HG02642 (cell line): ENCODE results near the gene ZNF487.
A peak's percentile ranks its signal among the peaks of the same experiment; 100 is the strongest.
"Not testable (repeated sequence)": the region's sequence is repeated elsewhere in the genome, so short reads cannot be mapped to it uniquely, and the experiment has no call there.

ENCODE experiments used
- ATAC-seq: cut with Tn5 transposase; IDR thresholded peaks from one replicate; pipeline ENCODE4 v1.9.1; 2021; ENCODE audit warnings: mild to moderate bottlenecking; ENCODE audit not compliant: unreplicated experiment, poor library complexity

ZNF487 gene

GRCh38 chr10:43427166-43427825 lies 9.6 kb upstream of the ZNF487 start:
- ATAC-seq: peak; percentile 78

- ATAC-seq: no peak
Measured at GRCh38 chr10:43430926-43431663, 5.8 kb upstream of the ZNF487 start.

- ATAC-seq: no peak
Measured at GRCh38 chr10:43437141-43437870, 395 bp downstream of the ZNF487 start.

DNA sequence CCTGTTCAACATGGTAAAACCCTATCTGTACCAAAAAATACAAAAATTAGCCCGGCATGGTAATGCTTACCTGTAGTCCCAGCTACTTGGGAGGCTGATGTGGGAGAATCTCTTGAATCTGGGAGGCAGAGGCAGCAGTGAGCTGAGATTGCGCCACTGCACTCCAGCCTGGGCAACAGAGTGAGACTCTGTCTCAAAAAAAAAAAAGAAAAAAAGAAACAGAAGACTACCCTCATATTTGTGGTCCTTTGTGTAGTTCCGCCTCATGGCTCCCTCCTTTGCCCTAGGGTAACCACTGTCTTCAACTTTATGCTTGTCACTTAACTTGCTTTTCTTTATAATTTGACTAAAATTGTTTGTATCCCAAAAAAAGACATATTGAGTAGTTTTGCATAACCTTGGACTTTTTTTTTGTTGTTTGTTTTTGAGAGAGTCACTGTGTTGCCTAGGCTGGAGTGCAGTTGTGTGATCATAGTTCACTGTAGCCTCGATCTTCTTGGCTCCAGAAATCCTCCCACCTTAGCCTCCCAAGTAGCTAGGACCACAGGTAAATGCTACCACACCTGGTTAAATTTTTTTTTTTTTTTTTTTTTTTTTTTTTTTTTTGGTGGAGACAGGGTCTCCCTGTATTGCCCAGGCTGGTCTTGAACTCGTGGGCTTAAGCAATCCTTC lies 3.7 kb downstream of the ZNF487 start:
- no peak for ATAC-seq

GRCh38 chr10:43444323-43444722 lies 7.4 kb downstream of the ZNF487 start:
- no peak for ATAC-seq

GRCh38 chr10:43444897-43445466 lies 8.1 kb downstream of the ZNF487 start:
- ATAC-seq: no peak

GRCh38 chr10:43446219-43447017 lies 9.5 kb downstream of the ZNF487 start:
- not testable (repeated sequence) for ATAC-seq

- ATAC-seq: no peak
Measured at GRCh38 chr10:43448742-43449141, 11.8 kb downstream of the ZNF487 start.

GRCh38 chr10:43452356-43452914 lies 15.5 kb downstream of the ZNF487 start:
- ATAC-seq: no peak

DNA sequence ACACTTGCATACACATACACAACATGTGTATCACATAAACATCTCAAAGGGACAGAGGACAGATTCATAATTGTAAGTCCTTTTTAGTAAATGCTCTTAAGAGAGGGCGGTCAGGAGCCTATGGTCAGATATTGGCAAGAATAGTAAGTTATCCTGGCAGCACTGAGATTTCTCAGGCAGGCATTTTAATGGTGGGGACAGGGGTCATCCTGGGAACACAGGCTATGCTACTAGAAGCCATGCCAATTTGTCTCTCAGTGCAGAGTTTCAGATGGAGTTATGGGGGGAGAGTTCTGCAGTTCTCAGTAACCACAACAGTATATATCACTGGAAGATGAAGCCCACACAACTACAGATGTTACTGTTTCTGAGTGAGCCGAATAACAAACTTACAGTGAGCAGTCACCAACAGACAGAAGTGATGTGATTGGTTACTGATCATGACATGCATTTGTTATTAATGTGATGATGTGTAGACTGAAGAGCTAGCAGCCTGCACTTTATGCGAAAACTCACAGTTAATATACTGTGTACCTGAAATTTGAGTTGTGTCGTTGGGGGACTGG lies 16.4 kb downstream of the ZNF487 start:
- no peak for ATAC-seq

- not testable (repeated sequence) for ATAC-seq
Measured at GRCh38 chr10:43454025-43454424, 17.1 kb downstream of the ZNF487 start.

DNA sequence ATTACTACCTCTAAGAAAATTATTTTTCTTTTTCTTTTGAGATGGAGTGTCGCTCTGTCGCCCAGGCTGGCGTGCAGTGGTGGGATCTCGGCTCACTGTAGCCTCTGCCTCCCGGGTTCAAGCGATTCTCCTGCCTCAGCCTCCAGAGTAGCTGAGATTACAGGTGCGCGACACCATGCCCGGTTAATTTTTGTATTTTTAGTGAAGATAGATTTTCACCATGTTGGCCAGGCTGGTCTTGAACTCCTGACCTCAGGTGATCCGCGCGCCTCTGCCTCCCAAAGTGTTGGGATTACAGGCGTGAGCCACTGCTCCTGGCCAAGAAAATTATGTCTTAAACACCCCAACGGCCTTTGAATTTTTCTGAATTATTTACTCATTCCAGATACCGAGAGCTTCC lies 19.6 kb downstream of the ZNF487 start:
- not testable (repeated sequence) for ATAC-seq

DNA sequence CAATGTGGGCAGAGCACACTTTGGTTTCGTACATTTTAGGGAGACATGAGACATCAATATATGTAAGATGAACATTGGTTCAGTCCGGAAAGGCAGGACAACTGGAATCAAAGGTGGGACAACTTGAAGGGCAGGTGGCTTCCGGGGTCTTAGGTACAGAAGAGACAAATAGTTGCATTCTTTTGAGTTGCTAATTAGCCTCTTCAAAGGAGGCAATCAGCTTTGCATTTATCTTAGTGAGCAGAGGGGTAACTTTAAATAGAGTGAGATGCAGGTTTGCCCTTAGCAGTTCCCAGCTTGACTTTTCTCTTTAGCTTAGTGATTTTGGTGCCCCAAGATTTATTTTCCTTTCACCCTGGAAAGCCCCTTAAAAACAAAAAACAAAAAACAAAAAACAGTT lies 21.3 kb downstream of the ZNF487 start:
- no peak for ATAC-seq

- no peak for ATAC-seq
Measured at GRCh38 chr10:43461950-43462349, 25.0 kb downstream of the ZNF487 start.

DNA sequence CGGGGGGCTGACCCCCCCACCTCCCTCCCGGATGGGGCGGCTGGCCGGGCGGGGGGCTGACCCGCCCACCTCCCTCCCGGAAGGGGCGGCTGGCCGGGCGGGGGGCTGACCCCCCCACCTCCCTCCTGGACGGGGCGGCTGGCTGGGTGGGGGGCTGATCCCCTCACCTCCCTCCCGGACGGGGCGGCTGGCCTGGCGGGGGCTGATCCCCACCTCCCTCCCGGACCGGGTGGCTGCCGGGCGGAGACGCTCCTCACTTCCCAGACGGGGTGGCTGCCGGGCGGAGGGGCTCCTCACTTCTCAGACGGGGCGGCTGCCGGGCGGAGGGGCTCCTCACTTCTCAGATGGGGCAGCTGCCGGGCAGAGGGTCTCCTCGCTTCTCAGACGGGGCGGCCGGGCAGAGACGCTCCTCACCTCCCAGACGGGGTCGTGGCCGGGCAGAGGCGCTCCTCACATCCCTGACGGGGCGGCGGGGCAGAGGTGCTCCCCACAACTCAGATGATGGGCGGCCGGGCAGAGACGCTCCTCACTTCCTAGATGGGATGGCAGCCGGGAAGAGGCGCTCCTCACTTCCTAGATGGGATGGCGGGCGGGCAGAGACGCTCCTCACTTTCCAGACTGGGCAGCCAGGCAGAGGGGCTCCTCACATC lies 28.3 kb downstream of the ZNF487 start:
- not testable (repeated sequence) for ATAC-seq

DNA sequence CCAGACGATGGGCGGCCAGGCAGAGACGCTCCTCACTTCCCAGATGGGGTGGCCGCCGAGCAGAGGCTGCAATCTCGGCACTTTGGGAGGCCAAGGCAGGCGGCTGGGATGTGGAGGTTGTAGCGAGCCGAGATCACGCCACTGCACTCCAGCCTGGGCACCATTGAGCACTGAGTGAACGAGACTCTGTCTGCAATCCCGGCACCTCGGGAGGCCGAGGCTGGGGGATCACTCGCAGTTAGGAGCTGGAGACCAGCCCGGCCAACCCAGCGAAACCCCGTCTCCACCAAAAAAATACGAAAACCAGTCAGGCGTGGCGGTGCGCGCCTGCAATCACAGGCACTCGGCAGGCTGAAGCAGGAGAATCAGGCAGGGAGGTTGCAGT lies 28.8 kb downstream of the ZNF487 start:
- ATAC-seq: not testable (repeated sequence)

DNA sequence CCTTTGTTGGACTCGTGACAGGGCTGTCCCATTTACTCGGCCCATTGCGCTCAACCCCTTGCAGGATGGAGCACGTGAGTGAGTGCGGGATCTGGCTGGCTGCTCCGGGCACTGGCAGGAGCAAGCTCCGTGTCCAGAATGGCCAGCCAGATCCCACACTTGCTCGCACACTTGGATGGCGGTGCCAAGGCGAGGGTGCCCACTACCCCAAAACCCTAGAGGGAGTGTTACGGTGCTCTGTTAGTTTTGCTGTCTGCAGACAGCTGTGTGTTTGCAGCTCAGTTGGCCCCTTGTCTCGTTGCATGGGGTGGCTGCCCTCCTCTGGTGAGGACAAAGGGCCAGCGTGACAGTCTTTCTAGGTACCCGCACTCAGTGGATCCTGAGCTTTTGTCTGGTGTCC lies 34.2 kb downstream of the ZNF487 start:
- ATAC-seq: no peak

DNA sequence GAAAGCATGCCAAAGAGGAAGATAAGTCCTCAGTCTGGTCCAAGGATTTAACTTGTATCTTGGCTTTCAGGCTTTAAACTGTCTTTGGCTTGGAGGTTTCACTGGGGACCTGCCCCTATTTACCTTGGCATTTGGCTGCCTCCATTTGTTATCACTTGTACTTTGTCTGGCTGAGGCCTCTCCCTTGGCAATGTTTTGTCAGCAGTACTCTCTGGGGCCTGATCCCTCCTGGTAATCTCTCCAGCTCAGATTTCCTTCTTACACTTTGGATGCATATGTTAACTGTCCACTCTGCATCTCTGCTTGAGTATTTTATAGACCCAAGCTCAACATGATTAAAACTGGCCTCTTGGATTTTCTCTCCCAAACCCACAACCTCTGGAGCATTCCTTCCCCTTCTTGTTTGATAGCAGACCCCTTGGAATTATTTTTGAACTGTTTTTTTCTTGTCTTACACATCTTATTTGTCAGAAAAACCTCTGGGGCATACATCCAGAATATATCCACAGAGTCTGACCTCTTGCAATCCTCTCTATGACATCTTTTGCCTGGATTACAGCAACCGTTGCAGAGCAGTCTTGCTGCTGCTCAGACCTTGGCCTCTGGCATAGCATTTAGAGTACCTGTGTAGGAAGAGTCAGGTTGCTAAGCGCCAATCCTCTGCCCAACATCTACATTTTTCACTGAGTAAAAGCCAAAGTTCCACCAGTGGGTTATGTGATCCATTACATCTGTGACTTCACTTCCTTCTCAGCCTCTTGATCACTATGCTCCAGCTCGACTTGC lies 35.2 kb downstream of the ZNF487 start:
- no peak for ATAC-seq
